ENCODE measurements around the gene FBXL22.

The FBXL22 gene

GRCh38 chr15:63595065-63595464, 2.1 kb upstream of the FBXL22 start:
- Histone ChIP-seq H3K79me2 (ENCODE audit: insufficient read depth, low read length) (no peaks in the 10 kb centered on the region), H2AFZ (ENCODE audit: low read depth, low read length, severe bottlenecking) (no peak overlapping the region), H3K9ac (ENCODE audit: low read length) (no peak overlapping the region), H3K4me3 (ENCODE audit: insufficient read depth, low read length, poor library complexity, severe bottlenecking) (no peak overlapping the region), H3K4me2 (ENCODE audit: low read depth, low read length, poor library complexity, severe bottlenecking) (no peak overlapping the region), H3F3A (ENCODE audit: insufficient read depth) (peaks cover 19% of the 10 kb centered on the region), H4K20me1 (ENCODE audit: low read depth, low read length) (no peaks in the 10 kb centered on the region), H3K27ac (ENCODE audit: low read depth, low read length) (no peak overlapping the region), H3K9me2 (replicated peaks; ENCODE audit: insufficient read depth, low read length) (no peaks in the 10 kb centered on the region), H3K27me3 (ENCODE audit: low read length) (no peaks in the 10 kb centered on the region), H3K9me3 (ENCODE audit: insufficient read depth, low read length) (no peaks in the 10 kb centered on the region), H3K36me3 (ENCODE audit: low read length) (no peaks in the 10 kb centered on the region)
- TF ChIP-seq CTCF (IDR thresholded peaks at IDR 0.05; ENCODE audit: insufficient read depth, low read length, poor library complexity, severe bottlenecking) (no peak), EZH2phosphoT487 (conservative IDR thresholded peaks at IDR 0.05; ENCODE audit: low read length) (no peak)

GRCh38 chr15:63595688-63596087, 1.5 kb upstream of the FBXL22 start:
- Histone ChIP-seq H2AFZ (ENCODE audit: low read depth, low read length, severe bottlenecking) (no peak overlapping the region), H3K27me3 (ENCODE audit: low read length) (no peaks in the 10 kb centered on the region), H3K9me3 (ENCODE audit: insufficient read depth, low read length) (no peaks in the 10 kb centered on the region), H3K27ac (ENCODE audit: low read depth, low read length) (no peak overlapping the region), H3K9ac (ENCODE audit: low read length) (no peak overlapping the region), H3F3A (ENCODE audit: insufficient read depth) (peaks cover 22% of the 10 kb centered on the region), H3K36me3 (ENCODE audit: low read length) (no peaks in the 10 kb centered on the region), H3K4me2 (ENCODE audit: low read depth, low read length, poor library complexity, severe bottlenecking) (no peak overlapping the region), H3K9me2 (replicated peaks; ENCODE audit: insufficient read depth, low read length) (no peaks in the 10 kb centered on the region), H4K20me1 (ENCODE audit: low read depth, low read length) (no peaks in the 10 kb centered on the region), H3K79me2 (ENCODE audit: insufficient read depth, low read length) (no peaks in the 10 kb centered on the region), H3K4me3 (ENCODE audit: insufficient read depth, low read length, poor library complexity, severe bottlenecking) (no peak overlapping the region)
- no peak for TF ChIP-seq EZH2phosphoT487 (conservative IDR thresholded peaks at IDR 0.05; ENCODE audit: low read length)
- no peak for TF ChIP-seq CTCF (IDR thresholded peaks at IDR 0.05; ENCODE audit: insufficient read depth, low read length, poor library complexity, severe bottlenecking)

- no peaks in the 10 kb centered on the region for H3K9me3 ChIP-seq (ENCODE audit: insufficient read depth, low read length)
- H3F3A ChIP-seq (ENCODE audit: insufficient read depth), result peaks cover 22% of the 10 kb centered on the region
- H2AFZ ChIP-seq (ENCODE audit: low read depth, low read length, severe bottlenecking), result no peak overlapping the region
- H3K27me3 ChIP-seq (ENCODE audit: low read length), result no peaks in the 10 kb centered on the region
- H3K4me2 ChIP-seq (ENCODE audit: low read depth, low read length, poor library complexity, severe bottlenecking), result no peak overlapping the region
- no peaks in the 10 kb centered on the region for H3K36me3 ChIP-seq (ENCODE audit: low read length)
- no peak for TF ChIP-seq CTCF (IDR thresholded peaks at IDR 0.05; ENCODE audit: insufficient read depth, low read length, poor library complexity, severe bottlenecking)
- TF ChIP-seq EZH2phosphoT487 (conservative IDR thresholded peaks at IDR 0.05; ENCODE audit: low read length), result no peak
- H4K20me1 ChIP-seq (ENCODE audit: low read depth, low read length), result no peaks in the 10 kb centered on the region
- H3K4me3 ChIP-seq (ENCODE audit: insufficient read depth, low read length, poor library complexity, severe bottlenecking), result no peak overlapping the region
- H3K27ac ChIP-seq (ENCODE audit: low read depth, low read length), result no peak overlapping the region
- H3K9me2 ChIP-seq (replicated peaks; ENCODE audit: insufficient read depth, low read length), result no peaks in the 10 kb centered on the region
- no peaks in the 10 kb centered on the region for H3K79me2 ChIP-seq (ENCODE audit: insufficient read depth, low read length)
- no peak overlapping the region for H3K9ac ChIP-seq (ENCODE audit: low read length)
These were observed 530 bp upstream of the FBXL22 start for GRCh38 chr15:63596676-63597037.

- H3F3A ChIP-seq (ENCODE audit: insufficient read depth), result peaks cover 25% of the 10 kb centered on the region
- H3K4me2 ChIP-seq (ENCODE audit: low read depth, low read length, poor library complexity, severe bottlenecking), result no peak overlapping the region
- no peak for TF ChIP-seq CTCF (IDR thresholded peaks at IDR 0.05; ENCODE audit: insufficient read depth, low read length, poor library complexity, severe bottlenecking)
- H3K4me3 ChIP-seq (ENCODE audit: insufficient read depth, low read length, poor library complexity, severe bottlenecking), result no peak overlapping the region
- no peaks in the 10 kb centered on the region for H3K36me3 ChIP-seq (ENCODE audit: low read length)
- no peak overlapping the region for H3K27ac ChIP-seq (ENCODE audit: low read depth, low read length)
- H3K9ac ChIP-seq (ENCODE audit: low read length), result no peak overlapping the region
- no peaks in the 10 kb centered on the region for H3K27me3 ChIP-seq (ENCODE audit: low read length)
- no peaks in the 10 kb centered on the region for H3K9me3 ChIP-seq (ENCODE audit: insufficient read depth, low read length)
- no peaks in the 10 kb centered on the region for H3K9me2 ChIP-seq (replicated peaks; ENCODE audit: insufficient read depth, low read length)
- no peaks in the 10 kb centered on the region for H3K79me2 ChIP-seq (ENCODE audit: insufficient read depth, low read length)
- no peaks in the 10 kb centered on the region for H4K20me1 ChIP-seq (ENCODE audit: low read depth, low read length)
- H2AFZ ChIP-seq (ENCODE audit: low read depth, low read length, severe bottlenecking), result no peak overlapping the region
These were observed 634 bp downstream of the FBXL22 start for GRCh38 chr15:63597821-63598220.

All from SU-DHL-6 (cell line).